Stimulated activated CD4-positive, alpha-beta T cell treated with anti-CD3 and anti-CD28 coated beads, Interleukin-1b, Interleukin-23, amount 100 ng/mL, for 24 hours (primary cell): ENCODE data around the gene CYP2D6.
"Not testable (repeated sequence)": the region's sequence is repeated elsewhere in the genome, so short reads cannot be mapped to it uniquely, and the experiment has no call there.

ENCODE experiments used
- DNase-seq, 4 experiments: peaks; one replicate each; pipeline ENCODE4 v3.0.0-alpha.2; 2020; ENCODE audit warnings: low read depth in 4 of 4, low spot score in 1 of 4

The CYP2D6 gene

GRCh38 chr22:42130639-42131431 is at the start of gene CYP2D6:
Gene CYP2D6, minus strand, starts transcription at chr22:42130810. Its CDS starts 19 bp downstream, at chr22:42130791.
- DNase-seq, result not testable (repeated sequence)

- no peak for DNase-seq
Measured at GRCh38 chr22:42179616-42180015, 49.0 kb upstream of the CYP2D6 start.

GRCh38 chr22:42178910-42179519 is 48.4 kb upstream of the CYP2D6 start:
- no peak for DNase-seq

GRCh38 chr22:42177891-42178336 is 47.3 kb upstream of the CYP2D6 start:
- DNase-seq, result no peak

- DNase-seq, result no peak
Measured at GRCh38 chr22:42176255-42176915, 45.8 kb upstream of the CYP2D6 start.

GRCh38 chr22:42174062-42174461 is 43.5 kb upstream of the CYP2D6 start:
- no peak for DNase-seq

- DNase-seq, result no peak
Measured at GRCh38 chr22:42173183-42173926, 42.7 kb upstream of the CYP2D6 start.

GRCh38 chr22:42172773-42173172 is 42.2 kb upstream of the CYP2D6 start:
- DNase-seq, result no peak

- DNase-seq, result no peak
Measured at GRCh38 chr22:42171946-42172719, 41.5 kb upstream of the CYP2D6 start.

GRCh38 chr22:42171417-42171816 is 40.8 kb upstream of the CYP2D6 start:
- DNase-seq, result no peak

- no peak for DNase-seq
Measured at GRCh38 chr22:42170946-42171345, 40.3 kb upstream of the CYP2D6 start.

GRCh38 chr22:42169055-42169469 is 38.5 kb upstream of the CYP2D6 start:
- peak; percentile 43 to 48 (median 43) for DNase-seq

- no peak for DNase-seq
Measured at GRCh38 chr22:42168476-42168875, 37.9 kb upstream of the CYP2D6 start.

- DNase-seq, result no peak
Measured at GRCh38 chr22:42167066-42167465, 36.5 kb upstream of the CYP2D6 start.

- DNase-seq, result no peak
Measured at GRCh38 chr22:42164901-42165300, 34.3 kb upstream of the CYP2D6 start.

- no peak for DNase-seq
Measured at GRCh38 chr22:42163515-42163914, 32.9 kb upstream of the CYP2D6 start.

- DNase-seq, result no peak
Measured at GRCh38 chr22:42162728-42163489, 32.3 kb upstream of the CYP2D6 start.

- DNase-seq, result no peak
Measured at GRCh38 chr22:42160830-42161696, 30.5 kb upstream of the CYP2D6 start.

- no peak for DNase-seq
Measured at GRCh38 chr22:42160251-42160650, 29.6 kb upstream of the CYP2D6 start.
